LNCAP (cell line): ENCODE data around the gene NUDCD3.
A peak's percentile ranks its signal among the peaks of the same experiment; 100 is the strongest.

ENCODE experiments used
- CTCF ChIP-seq: fragments of 450-650 bp; IDR thresholded peaks from 2 replicates; pipeline ENCODE4 v1.5.1; 2017; ENCODE audit warnings: mild to moderate bottlenecking

The NUDCD3 gene

GRCh38 chr7:44367475-44368043 is 122.9 kb downstream of the NUDCD3 start:
- TF ChIP-seq CTCF = no peak

- TF ChIP-seq CTCF = no peak
Measured at GRCh38 chr7:44366986-44367385, 123.5 kb downstream of the NUDCD3 start.

GRCh38 chr7:44353668-44354067 is 136.8 kb downstream of the NUDCD3 start:
- TF ChIP-seq CTCF = no peak

- no peak for TF ChIP-seq CTCF
Measured at GRCh38 chr7:44348851-44349781, 141.3 kb downstream of the NUDCD3 start.

- peak; percentile 19; the same call in 1 of the 2 replicates for TF ChIP-seq CTCF
Measured at GRCh38 chr7:44348300-44348699, 142.2 kb downstream of the NUDCD3 start.

- TF ChIP-seq CTCF = no peak
Measured at GRCh38 chr7:44347546-44348114, 142.8 kb downstream of the NUDCD3 start.

GRCh38 chr7:44346063-44346462 is 144.4 kb downstream of the NUDCD3 start:
- TF ChIP-seq CTCF = no peak
